COLO668 (cell line): Measurements from ENCODE around the gene YOD1.

Experiments
- DNase-seq: peaks from one replicate; lab custom pipeline; 2025; ENCODE audit not compliant: unreplicated experiment; lab: John Stamatoyannopoulos, UW

Gene YOD1

DNA sequence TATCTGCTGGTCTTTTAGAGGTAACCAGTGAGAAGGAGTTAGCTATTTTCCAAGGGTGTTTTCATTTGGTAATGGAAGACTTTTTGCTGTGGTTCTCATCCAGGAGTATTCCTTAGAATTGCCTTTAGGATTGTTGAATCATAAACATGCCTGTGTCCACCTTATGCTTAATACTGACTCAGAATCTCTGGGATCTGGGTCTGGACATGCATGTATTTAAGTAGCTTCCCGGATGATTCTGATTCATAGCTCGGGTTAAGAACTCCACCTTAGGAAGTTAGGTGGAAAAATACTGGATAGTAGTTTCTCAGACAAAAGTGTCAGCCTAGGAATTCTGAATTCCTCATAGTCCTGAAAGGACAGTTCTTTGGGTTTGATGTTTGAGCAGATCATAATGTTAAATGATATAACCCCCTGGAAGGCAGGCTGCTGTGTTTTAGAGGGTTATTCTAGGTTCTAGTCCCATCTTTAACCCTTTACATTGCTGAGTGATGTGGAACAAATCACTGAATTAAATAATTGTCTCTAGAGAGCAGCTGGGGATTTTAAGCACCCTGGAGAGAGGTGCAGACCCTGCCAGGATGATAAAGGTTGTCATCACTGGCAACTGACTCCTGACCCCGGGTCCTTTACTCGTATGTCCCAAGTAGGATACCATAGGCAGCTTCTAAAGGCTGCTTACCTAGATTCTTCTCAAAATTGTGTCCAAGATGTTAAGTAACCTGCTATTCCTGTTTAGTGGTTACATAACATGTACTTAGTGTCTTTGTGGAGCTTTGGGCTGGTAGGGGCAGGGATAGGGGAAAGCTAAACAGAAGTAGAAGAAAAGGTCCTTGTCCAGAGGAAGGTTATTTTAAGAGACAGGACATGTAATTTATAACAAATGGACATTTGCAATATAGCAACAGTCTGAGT is 23.2 kb upstream of the YOD1 start:
- DNase-seq, result no peak

GRCh38 chr1:207072233-207072632 is 21.2 kb upstream of the YOD1 start:
- no peak for DNase-seq

DNA sequence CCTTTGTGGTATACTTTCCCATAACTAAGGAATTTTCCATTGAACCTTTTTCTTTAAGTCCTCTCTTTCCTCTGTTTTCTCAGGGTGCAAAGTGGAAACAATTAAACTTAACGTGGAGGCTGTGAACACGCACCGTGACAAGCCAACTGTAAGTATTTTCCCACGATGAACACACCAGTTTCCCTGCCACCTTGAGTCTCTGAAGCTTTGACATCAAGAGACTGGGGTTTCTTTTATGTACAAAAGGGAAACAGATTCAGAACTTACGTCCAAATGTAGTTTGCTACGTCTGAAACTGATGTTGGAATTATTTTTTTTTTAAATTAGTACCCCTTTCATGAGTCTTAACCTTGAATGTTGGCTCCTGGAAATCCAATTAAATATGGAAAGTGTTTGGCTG is 20.4 kb upstream of the YOD1 start:
- DNase-seq, result no peak

- no peak for DNase-seq
Measured at GRCh38 chr1:207070811-207071210, 19.8 kb upstream of the YOD1 start.

- DNase-seq, result no peak
Measured at GRCh38 chr1:207069858-207070506, 19.0 kb upstream of the YOD1 start.

DNA sequence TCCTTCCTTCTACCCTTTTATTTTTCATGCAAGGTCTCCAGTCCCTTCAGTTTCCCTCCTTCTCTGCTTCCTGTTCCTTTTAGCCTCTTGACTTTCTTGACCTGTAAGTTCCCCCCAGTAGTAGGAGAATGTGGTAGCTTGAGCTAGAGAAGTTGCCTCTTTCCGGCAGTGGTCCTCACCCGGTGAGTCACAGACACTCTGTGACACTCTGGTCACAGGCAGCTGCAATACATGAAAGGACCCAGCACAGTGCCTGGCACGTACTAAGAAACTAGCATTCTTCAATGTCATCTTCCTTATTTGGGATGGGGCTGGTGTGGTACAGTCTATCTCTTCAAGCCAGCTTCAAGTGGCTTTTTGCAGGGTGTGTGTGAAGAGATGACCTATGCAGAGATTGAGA is 18.1 kb upstream of the YOD1 start:
- no peak for DNase-seq

- DNase-seq, result no peak
Measured at GRCh38 chr1:207067665-207068064, 16.7 kb upstream of the YOD1 start.

DNA sequence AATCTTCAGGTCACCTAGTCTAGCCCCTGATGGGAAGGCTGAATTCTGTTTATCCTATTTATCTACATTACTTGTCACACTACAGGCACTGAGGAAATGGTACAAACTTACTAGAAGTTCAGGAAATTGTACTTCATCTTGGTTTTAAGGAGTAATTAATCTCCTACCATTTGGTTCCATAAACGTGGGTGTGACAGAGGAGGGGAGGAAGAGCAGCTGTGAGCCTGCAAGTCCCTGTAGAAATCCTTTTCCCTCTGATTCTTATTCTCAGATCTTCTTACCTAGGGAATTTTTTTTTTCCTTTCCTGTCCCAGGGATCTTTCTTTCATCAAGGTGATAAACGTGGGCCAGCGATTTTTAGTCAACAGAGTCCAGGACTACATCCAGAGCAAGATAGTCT is 16.2 kb upstream of the YOD1 start:
- no peak for DNase-seq

DNA sequence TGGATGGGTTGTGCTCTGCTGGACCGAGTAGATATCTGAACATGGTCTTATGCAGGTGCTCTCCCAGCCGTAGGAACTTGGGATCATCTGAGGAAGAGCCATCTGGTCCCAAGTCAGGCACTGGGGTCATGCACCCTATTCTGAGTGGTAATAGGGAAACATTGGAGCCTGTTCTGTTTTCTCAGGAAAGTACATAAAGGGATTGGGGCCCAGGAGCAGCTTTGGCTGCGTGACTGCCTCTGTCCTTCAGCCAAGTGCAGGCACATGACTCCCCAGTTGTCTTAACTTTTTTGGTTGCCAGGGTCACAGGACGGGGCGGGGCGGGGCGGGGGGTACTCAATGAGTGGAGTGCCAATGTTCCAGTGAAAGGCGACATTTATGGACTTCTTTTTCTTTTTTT is 13.6 kb upstream of the YOD1 start:
- no peak for DNase-seq

- no peak for DNase-seq
Measured at GRCh38 chr1:207063014-207063413, 12.0 kb upstream of the YOD1 start.

- DNase-seq, result no peak
Measured at GRCh38 chr1:207062058-207062457, 11.1 kb upstream of the YOD1 start.

- DNase-seq, result no peak
Measured at GRCh38 chr1:207060596-207060995, 9.6 kb upstream of the YOD1 start.

GRCh38 chr1:207059881-207060280 is 8.9 kb upstream of the YOD1 start:
- no peak for DNase-seq

GRCh38 chr1:207058878-207059867 is 8.2 kb upstream of the YOD1 start:
- peak; percentile 58 for DNase-seq

- peak; percentile 17 for DNase-seq
Measured at GRCh38 chr1:207058252-207058651, 7.2 kb upstream of the YOD1 start.

GRCh38 chr1:207056673-207057072 is 5.7 kb upstream of the YOD1 start:
- DNase-seq, result no peak

DNA sequence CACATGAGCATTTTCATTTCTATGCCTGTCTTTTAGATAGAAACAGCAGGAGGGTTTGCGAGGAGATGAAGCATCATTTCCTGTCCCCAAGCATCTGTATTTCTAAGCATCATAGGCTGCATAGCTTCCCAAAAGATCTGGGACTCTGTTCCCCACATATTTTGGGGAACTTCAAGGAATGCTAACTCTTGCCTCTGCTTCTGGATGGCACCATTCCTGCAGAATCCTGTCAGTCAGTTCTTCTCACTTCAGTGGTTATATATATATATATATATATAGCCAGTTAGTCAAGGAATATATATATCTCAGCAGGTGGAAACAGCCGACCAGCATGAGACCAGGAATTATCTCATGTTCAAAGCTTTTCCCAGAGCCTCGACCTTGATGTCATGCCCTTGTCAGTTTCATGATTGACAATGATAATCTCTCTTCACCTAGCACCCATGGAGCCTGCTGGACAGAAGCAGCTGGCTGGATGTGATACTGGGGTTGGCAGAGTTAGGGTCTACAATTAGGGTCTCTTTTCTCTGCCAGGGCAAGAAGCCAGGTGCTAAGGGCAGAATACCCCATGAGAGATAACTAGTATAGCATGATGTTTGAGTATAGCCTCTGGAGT is 4.5 kb upstream of the YOD1 start:
- no peak for DNase-seq

- DNase-seq, result no peak
Measured at GRCh38 chr1:207054491-207054890, 3.5 kb upstream of the YOD1 start.

GRCh38 chr1:207052911-207053769 is 2.1 kb upstream of the YOD1 start, which contains the start of gene PFKFB2:
PFKFB2 (plus strand) TSS chr1:207053275; CDS start chr1:207054718, 1,443 bp downstream.
- DNase-seq, result peak; percentile 100
